Measurements from ENCODE around the gene TRMT61A. TPM values are rescaled to one million over a fixed set of nuclear protein-coding genes. Genes with fewer than 3 reads are reported as not detected.

Gene TRMT61A
- total RNA-seq, 1 donor from 2014 or later: 9.0 TPM

GRCh38 chr14:103516426-103517173, 12.4 kb upstream of the TRMT61A start:
- TF ChIP-seq, protein P1, sequence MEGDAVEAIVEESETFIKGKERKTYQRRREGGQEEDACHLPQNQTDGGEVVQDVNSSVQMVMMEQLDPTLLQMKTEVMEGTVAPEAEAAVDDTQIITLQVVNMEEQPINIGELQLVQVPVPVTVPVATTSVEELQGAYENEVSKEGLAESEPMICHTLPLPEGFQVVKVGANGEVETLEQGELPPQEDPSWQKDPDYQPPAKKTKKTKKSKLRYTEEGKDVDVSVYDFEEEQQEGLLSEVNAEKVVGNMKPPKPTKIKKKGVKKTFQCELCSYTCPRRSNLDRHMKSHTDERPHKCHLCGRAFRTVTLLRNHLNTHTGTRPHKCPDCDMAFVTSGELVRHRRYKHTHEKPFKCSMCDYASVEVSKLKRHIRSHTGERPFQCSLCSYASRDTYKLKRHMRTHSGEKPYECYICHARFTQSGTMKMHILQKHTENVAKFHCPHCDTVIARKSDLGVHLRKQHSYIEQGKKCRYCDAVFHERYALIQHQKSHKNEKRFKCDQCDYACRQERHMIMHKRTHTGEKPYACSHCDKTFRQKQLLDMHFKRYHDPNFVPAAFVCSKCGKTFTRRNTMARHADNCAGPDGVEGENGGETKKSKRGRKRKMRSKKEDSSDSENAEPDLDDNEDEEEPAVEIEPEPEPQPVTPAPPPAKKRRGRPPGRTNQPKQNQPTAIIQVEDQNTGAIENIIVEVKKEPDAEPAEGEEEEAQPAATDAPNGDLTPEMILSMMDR (conservative IDR thresholded peaks at IDR 0.05; ENCODE audit: low read depth, low read length): no peak
- DNase-seq (ENCODE audit: low read depth): no peak
- no peak overlapping the region for H3K4me3 ChIP-seq (ENCODE audit: low read depth, low read length)

GRCh38 chr14:103517174-103517566, 11.8 kb upstream of the TRMT61A start:
- no peak for DNase-seq (ENCODE audit: low read depth)
- TF ChIP-seq, protein P1 (conservative IDR thresholded peaks at IDR 0.05; ENCODE audit: low read depth, low read length): no peak
- no peak overlapping the region for H3K4me3 ChIP-seq (ENCODE audit: low read depth, low read length)

DNA sequence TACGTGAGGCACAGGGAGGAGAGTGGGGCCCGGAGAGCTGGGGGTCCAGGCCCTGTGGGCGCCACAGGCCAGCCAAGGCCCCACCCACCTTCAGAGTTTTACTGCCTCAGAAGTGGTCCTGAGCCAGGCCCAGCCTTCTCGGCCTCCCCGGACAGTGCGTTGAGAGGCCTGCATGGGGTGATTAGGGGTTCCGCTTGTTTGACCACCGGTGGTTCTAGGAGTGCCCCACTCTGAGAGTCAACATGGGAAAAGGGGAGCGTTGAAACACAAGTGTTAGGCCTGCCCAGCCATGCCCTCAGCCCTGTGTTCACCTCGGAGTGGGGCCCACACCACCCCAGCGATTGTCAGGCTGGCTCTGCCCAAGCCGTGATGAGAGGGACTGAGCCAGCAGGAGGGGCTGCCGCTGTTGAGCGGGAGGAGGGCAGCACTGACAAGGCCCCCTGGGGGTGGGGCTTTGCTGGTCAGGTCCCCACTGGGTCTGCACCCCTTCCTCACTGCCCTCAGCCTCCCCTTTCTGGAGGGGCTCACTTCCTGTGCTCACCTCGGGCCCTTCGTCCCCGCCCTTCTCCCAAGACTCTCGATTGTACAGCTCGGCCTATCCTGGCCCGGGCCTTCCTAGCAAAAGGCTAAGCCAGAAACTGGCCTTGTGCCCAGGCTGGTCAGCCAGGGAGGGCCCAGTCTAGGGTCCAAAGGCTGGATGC, 11.1 kb upstream of the TRMT61A start:
- TF ChIP-seq, protein P1 (conservative IDR thresholded peaks at IDR 0.05; ENCODE audit: low read depth, low read length): no peak
- DNase-seq (ENCODE audit: low read depth): no peak
- no peak overlapping the region for H3K4me3 ChIP-seq (ENCODE audit: low read depth, low read length)

DNA sequence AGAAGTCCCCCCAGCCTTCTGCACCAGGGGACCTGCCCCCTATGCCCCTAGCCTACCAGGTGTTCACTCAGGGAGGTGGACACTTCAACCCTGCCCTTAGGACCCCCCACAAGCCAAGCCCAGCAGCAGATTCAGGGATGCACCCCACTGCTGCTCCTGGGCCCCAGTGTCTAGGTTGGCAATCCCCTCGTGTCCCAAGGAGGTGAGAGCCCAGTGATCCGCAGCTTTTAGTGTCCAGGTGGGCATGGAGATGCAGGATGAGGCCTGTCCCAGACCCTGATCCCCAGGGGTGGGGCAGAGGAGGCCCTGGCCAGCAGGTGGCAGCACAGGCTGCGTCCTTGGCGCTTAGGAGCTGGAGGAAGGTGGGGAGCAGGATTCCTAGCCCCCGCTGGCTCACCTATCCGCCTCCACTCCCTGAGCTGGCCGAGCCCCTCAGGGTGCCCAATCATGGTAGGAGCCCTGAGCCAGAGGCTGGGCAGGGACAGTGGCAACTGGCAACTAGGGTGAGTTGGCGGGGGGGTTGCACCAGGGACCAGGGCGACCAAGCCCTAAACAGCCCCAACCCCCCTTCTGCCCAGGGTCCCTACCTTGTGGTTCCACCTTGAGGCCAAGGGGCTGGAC, 10.5 kb upstream of the TRMT61A start:
- TF ChIP-seq, protein P1 (conservative IDR thresholded peaks at IDR 0.05; ENCODE audit: low read depth, low read length): peak; percentile 90
- H3K4me3 ChIP-seq (ENCODE audit: low read depth, low read length): no peak overlapping the region
- no peak for DNase-seq (ENCODE audit: low read depth)

GRCh38 chr14:103519043-103519836, 9.8 kb upstream of the TRMT61A start:
- TF ChIP-seq, protein P1 (conservative IDR thresholded peaks at IDR 0.05; ENCODE audit: low read depth, low read length): no peak
- no peak for DNase-seq (ENCODE audit: low read depth)
- peak overlapping the region; percentile 72 for H3K4me3 ChIP-seq (ENCODE audit: low read depth, low read length)

DNA sequence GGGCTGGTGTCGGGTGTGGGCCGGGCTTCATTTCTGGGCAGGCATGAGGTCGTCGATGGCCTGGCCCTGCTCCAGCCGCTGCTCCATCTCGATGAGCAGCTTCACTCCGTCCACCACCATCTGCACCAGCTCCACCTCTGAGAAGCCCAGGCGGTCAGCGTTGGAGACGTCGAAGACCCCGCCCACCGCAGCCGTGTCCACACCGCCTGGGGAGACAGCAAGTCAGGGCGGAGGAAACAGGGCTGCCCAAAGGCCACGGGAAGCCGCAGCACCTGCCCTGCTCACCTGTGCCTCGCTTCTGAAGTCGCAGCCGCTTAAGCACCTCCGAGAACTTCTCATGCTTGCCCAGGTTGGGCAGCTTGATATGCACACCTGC, 9.2 kb upstream of the TRMT61A start:
- TF ChIP-seq, protein P1 (conservative IDR thresholded peaks at IDR 0.05; ENCODE audit: low read depth, low read length): no peak
- DNase-seq (ENCODE audit: low read depth): no peak
- H3K4me3 ChIP-seq (ENCODE audit: low read depth, low read length): peak overlapping the region; percentile 72

All from epithelial cell of proximal tubule (primary cell).